ENCODE results near the gene RBMS3.

Gene RBMS3

GRCh38 chr3:29934751-29935150 lies 653.9 kb downstream of the RBMS3 start:
- no peak for DNase-seq (ENCODE audit: low read depth, low spot score)

GRCh38 chr3:29936054-29936453 lies 655.2 kb downstream of the RBMS3 start:
- no peak for DNase-seq (ENCODE audit: low read depth, low spot score)

GRCh38 chr3:29936766-29937165 lies 655.9 kb downstream of the RBMS3 start:
- DNase-seq (ENCODE audit: low read depth, low spot score), result no peak

- no peak for DNase-seq (ENCODE audit: low read depth, low spot score)
Observed at GRCh38 chr3:29937185-29937584, 656.3 kb downstream of the RBMS3 start.

GRCh38 chr3:29940759-29941323 lies 660.0 kb downstream of the RBMS3 start:
- no peak for DNase-seq (ENCODE audit: low read depth, low spot score)

DNA sequence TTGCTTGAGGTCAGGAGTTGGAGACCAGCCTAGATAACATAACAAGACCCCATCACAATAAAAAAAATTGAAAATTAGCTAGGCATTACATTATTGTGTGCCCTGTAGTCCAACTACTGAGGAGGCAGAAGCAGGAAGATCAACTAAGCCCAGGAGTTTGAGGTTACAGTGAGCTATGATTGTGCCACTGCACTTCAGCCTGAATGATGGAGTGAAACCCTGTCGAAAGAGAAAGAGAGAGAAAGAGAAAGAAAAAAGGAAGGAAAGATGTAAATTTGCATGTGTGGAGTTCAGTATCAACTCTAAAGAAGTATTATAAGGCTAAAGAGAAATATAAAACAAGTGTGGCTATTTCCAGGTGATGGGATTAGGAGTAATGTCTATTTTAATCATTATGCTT lies 661.4 kb downstream of the RBMS3 start:
- DNase-seq (ENCODE audit: low read depth, low spot score), result no peak

- no peak for DNase-seq (ENCODE audit: low read depth, low spot score)
Observed at GRCh38 chr3:29949131-29949530, 668.3 kb downstream of the RBMS3 start.

- DNase-seq (ENCODE audit: low read depth, low spot score), result no peak
Observed at GRCh38 chr3:29949940-29950616, 669.2 kb downstream of the RBMS3 start.

DNA sequence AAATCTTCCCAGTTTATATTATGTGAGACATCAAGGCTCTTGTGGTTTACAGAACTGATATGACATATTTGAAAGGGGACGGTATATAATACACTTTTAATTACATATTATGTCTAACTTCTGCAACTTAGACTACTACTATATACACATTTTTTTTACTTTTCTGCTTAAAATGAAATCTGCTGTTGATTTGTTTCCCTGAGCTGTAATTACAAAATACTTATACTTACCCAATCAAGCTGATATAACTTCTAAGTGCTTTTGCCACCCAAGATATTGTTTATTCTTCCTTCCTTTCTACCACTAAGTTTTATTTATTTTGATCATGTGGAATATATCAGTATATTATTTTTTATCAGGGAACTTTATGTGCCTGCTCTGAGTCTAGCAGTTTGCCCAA lies 671.6 kb downstream of the RBMS3 start:
- DNase-seq (ENCODE audit: low read depth, low spot score), result no peak

DNA sequence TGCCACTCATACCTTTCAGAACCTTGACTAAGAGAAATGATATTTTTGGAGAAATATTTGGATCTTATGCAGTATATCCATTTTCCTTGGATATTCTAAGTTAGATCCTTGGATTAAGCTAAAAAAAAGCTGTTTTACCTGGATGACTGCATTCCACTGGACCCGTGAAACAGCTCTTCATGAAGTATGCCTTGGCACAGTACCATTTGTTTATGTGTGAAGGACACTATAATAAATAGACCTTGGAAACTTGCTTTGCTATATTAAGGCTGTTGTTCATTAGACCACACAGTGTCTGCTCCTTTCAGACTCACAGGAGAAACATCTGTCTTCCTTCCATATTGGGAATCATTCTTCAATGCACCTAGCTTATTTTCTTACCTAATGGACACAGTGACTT lies 674.5 kb downstream of the RBMS3 start:
- DNase-seq (ENCODE audit: low read depth, low spot score), result no peak

- no peak for DNase-seq (ENCODE audit: low read depth, low spot score)
Observed at GRCh38 chr3:29958816-29959215, 677.9 kb downstream of the RBMS3 start.

- no peak for DNase-seq (ENCODE audit: low read depth, low spot score)
Observed at GRCh38 chr3:29971895-29972294, 691.0 kb downstream of the RBMS3 start.

- DNase-seq (ENCODE audit: low read depth, low spot score), result no peak
Observed at GRCh38 chr3:29972320-29972993, 691.6 kb downstream of the RBMS3 start.

DNA sequence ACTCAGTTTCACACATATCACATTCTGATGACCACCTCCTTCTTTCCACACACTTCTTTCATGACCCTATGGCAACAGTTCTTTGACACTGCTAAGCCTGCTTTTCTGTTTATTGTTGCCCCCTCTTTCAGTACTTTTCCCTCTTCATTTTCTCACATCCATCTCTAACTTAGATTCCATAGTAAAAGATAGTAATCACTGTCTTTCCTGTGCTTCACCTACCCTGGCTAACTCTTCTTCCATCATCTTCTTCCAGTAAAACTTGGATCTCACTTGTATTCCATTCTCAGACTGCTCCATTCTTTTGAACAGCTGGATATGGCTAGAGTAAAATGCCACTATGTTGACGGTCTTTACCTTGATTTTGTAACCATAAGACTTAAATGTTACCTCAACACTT lies 692.9 kb downstream of the RBMS3 start:
- DNase-seq (ENCODE audit: low read depth, low spot score), result no peak

GRCh38 chr3:29976871-29977270 lies 696.0 kb downstream of the RBMS3 start:
- no peak for DNase-seq (ENCODE audit: low read depth, low spot score)

- DNase-seq (ENCODE audit: low read depth, low spot score), result no peak
Observed at GRCh38 chr3:29977360-29977759, 696.5 kb downstream of the RBMS3 start.

DNA sequence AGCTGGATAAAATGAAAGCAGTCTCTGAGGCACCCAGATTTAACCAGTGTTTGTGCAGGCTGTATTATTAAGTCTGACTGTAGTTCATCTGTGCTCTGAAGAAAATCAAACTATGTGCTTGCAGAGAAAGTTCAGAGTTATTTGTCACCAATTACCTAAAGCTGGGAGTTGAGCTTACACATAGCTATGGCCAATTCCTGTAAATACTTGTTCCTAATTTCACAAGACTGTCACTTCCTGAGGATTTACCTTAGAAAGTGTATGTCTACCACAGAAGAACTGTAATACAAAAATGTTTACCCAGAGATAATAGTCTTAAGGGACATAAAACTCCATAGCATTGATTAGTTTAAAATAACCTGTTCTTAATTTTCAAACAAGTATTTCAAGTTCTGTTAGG lies 697.2 kb downstream of the RBMS3 start:
- DNase-seq (ENCODE audit: low read depth, low spot score), result no peak

- DNase-seq (ENCODE audit: low read depth, low spot score), result no peak
Observed at GRCh38 chr3:29991198-29991597, 710.3 kb downstream of the RBMS3 start.

- no peak for DNase-seq (ENCODE audit: low read depth, low spot score)
Observed at GRCh38 chr3:30002797-30003196, 721.9 kb downstream of the RBMS3 start.

DNA sequence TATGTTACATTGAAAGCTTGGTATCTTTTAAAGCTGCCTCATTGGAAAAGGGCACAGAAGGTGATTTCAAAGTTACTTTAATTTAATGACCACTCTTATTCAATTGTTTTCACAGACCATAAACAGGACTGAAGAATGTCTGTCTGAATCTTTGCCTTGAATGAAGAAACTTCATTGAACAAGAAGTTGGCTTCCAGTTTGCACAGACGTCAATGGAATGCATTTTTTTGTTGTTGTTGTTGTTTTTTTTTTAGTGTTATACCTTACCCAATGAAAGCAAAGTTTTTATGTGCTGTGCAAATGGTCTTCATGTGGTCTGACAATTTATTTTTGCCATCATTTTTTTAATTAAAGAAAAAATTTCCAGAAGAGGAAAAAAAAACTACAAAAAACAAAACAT lies 722.9 kb downstream of the RBMS3 start:
- no peak for DNase-seq (ENCODE audit: low read depth, low spot score)

GRCh38 chr3:30004481-30004880 lies 723.6 kb downstream of the RBMS3 start:
- DNase-seq (ENCODE audit: low read depth, low spot score), result no peak

DNA sequence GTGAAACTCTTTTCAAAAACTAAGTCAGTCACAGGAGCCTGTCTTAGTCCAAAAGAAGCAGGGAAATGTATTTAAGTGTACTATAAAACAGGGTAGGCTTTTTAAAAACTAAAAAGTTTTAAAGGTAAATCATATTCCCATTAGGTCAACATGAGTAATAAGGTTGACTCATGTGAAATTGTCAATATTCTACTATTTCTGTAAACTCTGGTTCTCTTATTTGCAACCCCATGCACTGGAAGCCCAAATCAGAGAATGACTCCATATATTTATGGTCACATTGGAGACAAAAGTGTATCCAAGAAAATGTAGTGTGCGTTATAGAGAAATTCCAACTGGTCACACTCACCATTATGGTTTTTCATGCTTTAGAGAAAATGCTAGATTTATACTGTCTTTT lies 725.2 kb downstream of the RBMS3 start:
- DNase-seq (ENCODE audit: low read depth, low spot score), result no peak

DNA sequence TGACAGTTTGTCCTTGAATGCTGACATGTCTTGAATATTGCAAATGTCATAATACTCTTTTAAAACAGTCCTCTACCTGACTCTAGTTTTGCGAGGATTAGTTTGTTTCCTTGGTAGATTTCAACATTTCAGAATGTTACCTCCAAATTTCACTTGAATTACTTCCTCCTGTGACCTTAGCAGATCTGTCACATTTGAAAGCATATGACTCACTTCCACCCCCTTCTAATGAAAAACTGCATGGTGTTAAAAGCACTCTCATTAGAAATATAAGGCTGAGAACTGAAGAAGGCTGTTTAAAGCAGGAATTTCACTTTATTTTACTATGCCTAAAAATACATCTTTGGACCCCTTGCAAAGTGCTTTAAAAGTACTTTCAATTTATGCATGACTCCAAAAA lies 726.8 kb downstream of the RBMS3 start:
- DNase-seq (ENCODE audit: low read depth, low spot score), result no peak
